HG02759 (cell line): ENCODE measurements around the gene PGAM1.
"Not testable (repeated sequence)": the region's sequence is repeated elsewhere in the genome, so short reads cannot be mapped to it uniquely, and the experiment has no call there.

ENCODE experiments used
- ATAC-seq: cut with Tn5 transposase; IDR thresholded peaks from one replicate; pipeline ENCODE4 v1.9.1; 2021; ENCODE audit warnings: mild to moderate bottlenecking, moderate library complexity; ENCODE audit not compliant: unreplicated experiment

The PGAM1 gene

GRCh38 chr10:97425964-97426775, at the start of gene PGAM1:
TSS of gene PGAM1 (plus strand) at chr10:97426191. CDS start at chr10:97426308, 117 bp downstream.
- peak; percentile 85 for ATAC-seq

DNA sequence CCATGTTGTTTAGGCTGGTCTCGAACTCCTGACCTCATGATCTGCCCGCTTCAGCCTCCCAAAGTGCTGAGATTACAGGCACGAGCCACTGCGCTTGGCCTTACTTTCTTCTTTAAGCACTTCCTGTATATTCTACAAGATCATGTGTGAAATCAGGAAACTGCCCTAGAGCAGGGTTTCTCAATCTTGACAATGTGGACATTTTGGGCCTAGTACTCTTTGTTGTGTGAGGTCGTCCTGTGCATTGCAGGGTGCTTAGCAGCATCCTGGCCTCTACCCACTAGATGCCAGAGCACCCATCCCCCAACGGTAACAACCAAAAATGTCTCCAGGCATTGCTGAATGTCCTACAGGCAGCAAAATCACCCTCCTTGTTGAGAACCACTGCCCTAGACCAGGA, 49.6 kb upstream of the PGAM1 start:
- no peak for ATAC-seq

- ATAC-seq: no peak
Measured at GRCh38 chr10:97378933-97379921, 46.8 kb upstream of the PGAM1 start.

DNA sequence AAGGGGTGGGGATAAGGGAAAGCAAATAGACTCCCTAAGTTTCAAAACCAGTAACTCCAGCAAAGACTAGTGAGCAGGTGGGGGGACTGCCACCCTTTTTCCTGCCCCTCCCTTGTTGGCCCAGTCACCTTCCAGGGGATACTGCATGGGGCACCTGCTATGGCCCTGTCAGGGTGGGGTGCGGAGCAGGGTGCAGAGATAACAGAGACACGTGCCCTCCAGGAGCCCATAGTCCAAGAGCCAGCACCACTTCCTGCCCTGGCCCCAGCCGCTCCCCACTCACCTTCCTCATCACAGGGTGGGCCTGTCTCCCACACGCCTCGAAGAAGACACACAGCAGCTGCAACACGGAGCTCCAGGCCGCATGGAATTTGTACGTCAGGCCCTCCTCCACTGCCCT, 45.5 kb upstream of the PGAM1 start:
- ATAC-seq: no peak

- ATAC-seq: no peak
Measured at GRCh38 chr10:97381626-97382025, 44.4 kb upstream of the PGAM1 start.

DNA sequence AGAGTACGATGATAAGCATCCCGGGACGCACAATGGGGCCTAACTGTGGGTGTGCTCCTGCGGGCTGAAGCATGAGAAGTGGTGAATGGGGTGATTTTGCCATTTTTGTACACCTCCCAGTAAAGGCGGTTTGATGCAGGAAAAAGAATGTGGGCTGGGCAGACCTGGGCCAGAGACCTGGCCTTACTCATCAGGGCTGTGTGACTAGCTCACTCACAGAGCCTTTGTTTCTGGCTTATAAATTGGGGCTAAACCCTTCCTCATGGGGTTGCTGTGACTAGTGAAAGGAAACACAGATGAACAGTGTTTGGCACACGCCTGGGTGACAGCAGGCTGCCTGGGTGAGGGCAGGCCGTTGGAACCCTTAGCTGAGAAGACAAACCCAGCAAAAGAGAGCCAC, 42.8 kb upstream of the PGAM1 start:
- ATAC-seq: no peak

DNA sequence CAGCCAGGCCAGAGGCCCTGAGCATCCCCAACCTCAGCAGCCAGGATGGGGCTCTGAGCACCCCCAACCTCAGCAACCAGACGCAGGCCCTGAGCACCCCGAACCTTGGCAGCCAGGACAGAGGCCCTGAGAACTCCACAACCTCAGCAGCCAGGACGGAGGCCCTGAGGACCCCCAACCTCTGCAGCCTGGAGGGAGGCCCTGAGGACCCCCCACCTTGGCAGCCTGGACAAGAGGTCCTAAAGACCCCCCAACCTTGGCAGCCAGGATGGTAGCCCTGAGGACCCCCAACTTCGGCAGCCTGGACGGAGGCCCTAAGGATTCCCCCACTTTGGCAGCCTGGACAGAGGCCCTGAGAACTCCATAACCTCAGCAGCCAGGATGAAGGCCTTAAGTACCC, 41.8 kb upstream of the PGAM1 start:
- ATAC-seq: no peak

- no peak for ATAC-seq
Measured at GRCh38 chr10:97384641-97385040, 41.4 kb upstream of the PGAM1 start.

DNA sequence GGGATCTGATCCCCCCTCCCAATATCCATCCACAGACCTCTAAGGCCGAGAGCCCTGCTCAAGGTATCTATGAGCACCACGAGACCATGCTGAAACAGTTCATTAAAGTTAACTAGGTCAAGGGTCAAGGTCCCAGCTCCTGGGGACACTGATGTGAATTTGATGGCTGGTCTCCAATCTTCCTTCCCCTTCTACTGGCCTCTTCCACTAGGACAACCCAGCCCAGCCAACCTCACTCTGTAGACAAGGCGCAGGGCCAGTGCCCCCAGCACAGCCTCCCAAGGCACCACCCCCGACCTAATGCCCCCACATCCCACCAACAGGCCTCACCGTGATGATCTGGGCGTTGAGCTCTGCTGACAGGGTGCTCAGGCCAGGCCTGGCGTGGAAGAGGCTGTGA, 40.4 kb upstream of the PGAM1 start:
- no peak for ATAC-seq

GRCh38 chr10:97388152-97388551, 37.8 kb upstream of the PGAM1 start:
- no peak for ATAC-seq

GRCh38 chr10:97390091-97390490, 35.9 kb upstream of the PGAM1 start:
- ATAC-seq: no peak

- no peak for ATAC-seq
Measured at GRCh38 chr10:97393034-97393573, 32.9 kb upstream of the PGAM1 start.

GRCh38 chr10:97396056-97396455, 29.9 kb upstream of the PGAM1 start:
- no peak for ATAC-seq

DNA sequence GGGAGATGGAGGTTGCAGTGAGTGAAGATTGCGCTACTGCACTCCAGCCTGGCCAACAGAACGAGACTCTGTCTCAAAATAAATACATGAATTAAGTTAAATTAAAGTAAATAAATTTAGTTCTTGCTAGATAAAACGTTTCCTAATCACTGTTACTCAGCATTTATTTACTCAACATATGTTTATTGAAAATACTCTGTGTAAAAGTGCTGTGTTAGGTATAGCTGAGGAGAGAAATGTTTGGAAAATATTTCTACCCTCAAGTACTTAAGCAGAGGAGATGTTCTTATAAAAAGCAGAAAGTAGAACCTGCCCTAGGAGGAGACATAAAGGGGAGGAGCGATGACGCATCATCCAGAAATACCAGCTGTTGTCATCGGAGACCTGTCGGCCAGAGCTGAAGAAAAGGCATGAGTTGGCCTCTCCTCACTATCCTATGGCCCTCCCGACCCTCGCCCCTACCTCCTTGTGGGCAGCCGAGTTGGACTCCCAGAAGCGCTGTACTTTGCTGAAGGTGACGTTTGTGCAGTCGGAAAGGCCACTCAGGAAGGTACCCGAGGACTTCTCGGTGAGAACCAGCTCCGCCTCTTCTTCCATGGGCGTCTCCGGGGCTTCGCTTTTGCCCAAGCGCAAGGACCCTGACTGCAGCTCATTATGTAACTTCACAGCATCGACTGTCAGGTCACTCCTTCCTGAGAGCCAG, 26.0 kb upstream of the PGAM1 start:
- no peak for ATAC-seq

GRCh38 chr10:97400665-97401454, 25.1 kb upstream of the PGAM1 start, which contains the start of gene RRP12:
TSS of gene RRP12 (minus strand) at chr10:97401340. CDS start at chr10:97401231, 109 bp downstream.
- peak; percentile 99 for ATAC-seq

GRCh38 chr10:97401455-97401919, 24.5 kb upstream of the PGAM1 start:
- ATAC-seq: no peak

- no peak for ATAC-seq
Measured at GRCh38 chr10:97404044-97404443, 21.9 kb upstream of the PGAM1 start.

DNA sequence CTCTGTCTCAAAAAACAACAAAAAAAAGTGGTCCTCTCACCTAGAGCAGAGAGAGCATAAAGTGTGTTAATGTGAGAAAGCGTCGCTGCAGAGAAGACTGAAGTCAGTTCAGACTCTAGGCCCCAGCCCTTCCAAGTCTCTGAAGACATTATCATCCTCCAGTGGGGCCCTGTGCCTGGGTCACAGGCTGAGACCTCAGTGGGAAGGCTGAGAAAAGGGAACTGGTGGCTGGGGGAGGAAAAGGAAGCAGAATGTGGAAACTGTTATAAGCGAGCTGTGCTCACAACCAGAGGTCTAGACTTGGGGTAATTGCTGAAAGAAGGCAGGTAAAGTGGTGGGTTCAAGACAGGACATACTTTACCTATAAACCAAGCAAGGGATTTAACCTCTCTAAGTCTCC, 19.9 kb upstream of the PGAM1 start:
- ATAC-seq: no peak

DNA sequence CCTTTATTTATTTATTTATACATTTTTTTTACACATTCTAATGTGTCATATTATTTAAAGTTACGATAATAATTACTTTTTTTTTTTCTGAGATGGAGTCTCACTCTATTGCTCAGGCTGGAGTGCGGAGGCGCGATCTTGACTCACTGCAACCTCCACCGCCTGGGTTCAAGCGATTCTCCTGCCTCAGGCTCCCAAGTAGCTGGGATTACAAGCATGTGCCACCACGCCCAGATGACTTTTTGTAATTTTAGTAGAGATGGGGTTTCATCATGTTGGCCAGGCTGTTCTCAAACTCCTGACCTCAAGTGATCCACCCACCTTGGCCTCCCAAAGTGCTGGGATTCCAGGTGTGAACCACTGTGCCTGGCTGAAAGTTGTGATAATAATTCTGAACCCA, 19.5 kb upstream of the PGAM1 start:
- ATAC-seq: not testable (repeated sequence)
